NCI-H2196 (cell line): ENCODE measurements around the gene PRR23E.
A peak's percentile ranks its signal among the peaks of the same experiment; 100 is the strongest.

Source experiments
- DNase-seq: peaks from one replicate; lab custom pipeline; 2025; ENCODE audit not compliant: unreplicated experiment; lab: John Stamatoyannopoulos, UW

PRR23E gene, protein sequence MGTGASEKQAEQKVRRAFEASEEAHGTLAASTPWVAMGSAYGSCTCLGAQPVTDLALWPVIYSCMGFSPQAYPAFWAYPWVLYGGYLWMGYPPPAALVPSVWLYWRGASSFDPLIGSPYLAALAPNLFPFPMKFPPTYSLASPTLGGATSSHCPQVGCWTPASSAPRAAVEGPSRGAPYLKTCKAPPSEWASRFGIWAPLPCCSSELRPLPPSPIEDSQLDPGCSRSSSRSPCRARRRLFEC

DNA sequence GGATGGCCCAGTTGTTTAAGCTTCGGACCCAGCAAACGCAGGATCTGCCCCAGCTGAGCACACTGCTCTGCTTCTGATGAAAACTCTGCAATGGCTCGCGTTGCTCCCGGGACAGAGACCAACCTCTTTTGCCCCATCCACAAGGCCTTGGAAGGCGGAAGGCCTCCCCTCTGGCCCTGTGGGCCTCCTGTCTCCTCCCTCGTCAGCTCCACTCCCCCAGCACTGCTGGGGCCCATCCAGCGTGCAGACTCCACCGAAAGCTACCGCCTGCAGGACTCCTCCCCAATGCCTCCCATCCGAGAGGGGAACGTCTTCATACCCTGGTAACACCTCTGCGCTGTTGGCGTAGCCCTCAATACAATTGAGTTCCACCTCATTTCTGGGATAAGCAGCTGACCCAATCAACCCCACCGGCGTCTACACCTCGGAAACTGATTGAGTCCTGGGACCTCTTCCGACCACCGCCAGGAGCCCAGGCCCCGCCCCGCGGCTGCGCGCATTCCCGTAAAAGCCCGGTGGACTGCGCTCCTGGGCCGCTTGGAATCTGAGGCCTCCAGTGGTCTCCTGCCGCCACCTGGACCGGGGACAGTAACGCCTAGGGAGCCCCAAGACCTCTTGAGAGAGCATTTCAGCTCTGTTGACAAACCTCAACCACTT, at the start of gene PRR23E:
TSS of gene PRR23E (plus strand) at position 556 of the 657 bp plus-strand sequence. CDS start 3,555 bp downstream, outside the sequence.
- no peak for DNase-seq

DNA sequence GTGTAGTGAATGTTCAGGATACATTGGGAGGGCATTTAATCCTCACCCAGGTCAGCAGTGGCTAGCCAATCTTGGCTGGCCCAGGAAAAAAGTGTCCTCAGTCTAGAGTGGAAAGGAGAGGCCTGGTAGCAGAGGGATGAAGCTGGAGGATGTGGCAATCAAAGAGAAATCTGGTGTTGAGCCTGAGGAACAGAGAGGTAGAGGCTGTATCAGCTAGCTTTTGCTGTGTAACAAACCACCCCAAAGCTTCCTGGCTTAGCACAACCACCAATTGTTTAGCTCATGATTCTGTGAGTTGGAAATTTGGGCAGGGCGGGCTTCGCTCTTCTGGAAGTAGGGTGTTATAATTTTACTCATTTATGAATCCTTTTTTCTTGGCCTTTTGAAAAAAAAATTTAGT, 49.8 kb upstream of the PRR23E start:
- DNase-seq, result no peak

DNA sequence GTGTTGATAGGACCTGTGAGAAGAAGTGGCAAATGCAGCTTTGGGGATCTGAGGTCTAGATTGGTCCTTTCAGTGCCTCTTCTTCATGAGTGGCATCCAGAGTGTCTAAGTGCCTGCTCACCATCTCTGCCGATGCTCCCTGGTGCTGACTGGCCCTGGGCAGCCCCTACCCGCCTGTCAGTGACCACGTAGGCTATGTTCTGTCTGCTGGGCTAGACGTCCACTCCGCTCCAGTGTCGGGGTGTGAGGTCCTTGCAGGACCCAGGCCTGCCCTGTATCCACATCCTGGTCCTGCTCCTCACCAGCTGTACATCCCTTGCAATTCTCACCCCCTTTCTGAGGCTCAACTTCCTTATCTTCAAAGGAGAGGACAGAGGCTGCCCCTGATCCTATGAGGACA, 48.3 kb upstream of the PRR23E start:
- DNase-seq, result no peak

DNA sequence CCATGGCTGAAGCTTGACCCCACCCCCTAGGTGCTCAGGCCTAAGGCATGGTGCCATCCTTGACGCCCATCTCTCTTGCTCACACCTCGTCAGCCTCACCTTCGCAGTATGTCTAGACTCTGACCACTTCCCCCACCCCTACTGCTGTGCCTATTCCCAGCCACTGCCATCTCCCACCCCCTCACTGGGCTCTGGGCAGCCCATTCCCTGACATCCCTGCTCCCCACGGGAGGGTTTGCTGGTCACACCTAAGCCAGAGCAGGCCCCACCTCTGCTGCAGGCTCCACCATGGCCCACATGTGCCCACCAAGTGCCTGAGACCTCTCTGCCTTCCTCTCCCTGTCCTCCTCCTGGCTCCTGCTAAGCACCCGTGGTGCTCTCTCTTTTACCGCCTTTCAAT, 47.7 kb upstream of the PRR23E start:
- DNase-seq, result no peak

DNA sequence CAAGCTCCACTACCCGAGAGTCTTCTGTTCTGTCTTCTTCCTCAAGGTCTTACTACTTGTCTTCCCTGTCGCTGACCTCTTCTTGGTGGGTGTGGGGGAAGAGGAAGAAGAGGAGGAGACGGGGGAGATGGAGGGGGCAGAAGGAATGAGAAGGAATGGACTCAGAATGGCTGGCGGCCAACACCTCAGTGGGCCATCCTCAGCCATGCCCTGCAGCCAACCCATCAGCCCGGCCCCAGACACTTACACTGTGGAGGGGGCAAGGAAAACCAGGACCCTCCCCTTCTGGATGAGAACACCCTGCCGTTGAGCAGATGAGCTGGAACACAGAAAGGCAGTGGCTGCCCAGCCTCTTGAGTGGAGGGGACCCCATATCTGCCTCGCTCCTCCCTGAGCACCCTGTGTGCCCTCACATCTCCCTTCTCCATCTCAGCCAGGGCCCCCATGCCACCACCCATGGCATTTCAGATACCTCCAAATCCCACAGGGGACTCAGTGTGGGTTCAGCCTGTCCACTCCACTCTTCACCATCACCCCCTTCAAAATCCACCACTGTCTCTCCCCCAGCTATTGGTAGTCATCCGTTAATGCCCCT, 45.5 kb upstream of the PRR23E start:
- no peak for DNase-seq

DNA sequence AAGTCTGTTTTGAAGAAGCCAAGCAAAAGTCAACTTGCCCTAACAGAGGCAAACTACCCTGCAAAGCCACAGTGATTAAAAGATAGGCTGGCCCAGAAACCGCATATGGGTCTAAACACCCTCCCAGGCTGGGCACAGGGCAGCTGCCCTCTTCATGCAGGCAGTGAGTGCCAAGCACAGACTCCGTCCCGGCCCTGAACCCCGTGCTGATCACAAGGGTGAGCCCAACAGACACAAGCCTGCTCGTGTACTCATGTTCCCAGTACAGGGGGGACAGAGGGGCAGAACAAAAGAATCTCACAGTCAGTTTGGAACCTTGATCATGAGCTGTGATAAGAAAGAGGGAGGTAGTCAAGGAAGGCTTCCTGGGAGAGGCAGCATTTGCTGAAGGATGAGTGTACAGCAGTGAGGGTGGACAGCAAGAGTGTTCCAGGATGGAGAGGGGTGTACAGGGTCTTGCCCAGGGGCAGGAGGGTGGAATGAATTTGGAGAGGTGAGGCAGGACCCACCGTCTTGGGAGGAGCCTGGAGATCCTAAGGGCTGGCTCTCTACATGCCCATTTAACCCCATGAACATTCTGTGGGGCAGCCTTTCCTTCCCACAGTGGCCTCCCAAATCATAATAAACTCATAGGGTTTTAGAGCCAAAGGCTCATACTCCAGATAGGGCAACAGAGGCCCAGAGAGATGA, 43.2 kb upstream of the PRR23E start:
- DNase-seq, result no peak

DNA sequence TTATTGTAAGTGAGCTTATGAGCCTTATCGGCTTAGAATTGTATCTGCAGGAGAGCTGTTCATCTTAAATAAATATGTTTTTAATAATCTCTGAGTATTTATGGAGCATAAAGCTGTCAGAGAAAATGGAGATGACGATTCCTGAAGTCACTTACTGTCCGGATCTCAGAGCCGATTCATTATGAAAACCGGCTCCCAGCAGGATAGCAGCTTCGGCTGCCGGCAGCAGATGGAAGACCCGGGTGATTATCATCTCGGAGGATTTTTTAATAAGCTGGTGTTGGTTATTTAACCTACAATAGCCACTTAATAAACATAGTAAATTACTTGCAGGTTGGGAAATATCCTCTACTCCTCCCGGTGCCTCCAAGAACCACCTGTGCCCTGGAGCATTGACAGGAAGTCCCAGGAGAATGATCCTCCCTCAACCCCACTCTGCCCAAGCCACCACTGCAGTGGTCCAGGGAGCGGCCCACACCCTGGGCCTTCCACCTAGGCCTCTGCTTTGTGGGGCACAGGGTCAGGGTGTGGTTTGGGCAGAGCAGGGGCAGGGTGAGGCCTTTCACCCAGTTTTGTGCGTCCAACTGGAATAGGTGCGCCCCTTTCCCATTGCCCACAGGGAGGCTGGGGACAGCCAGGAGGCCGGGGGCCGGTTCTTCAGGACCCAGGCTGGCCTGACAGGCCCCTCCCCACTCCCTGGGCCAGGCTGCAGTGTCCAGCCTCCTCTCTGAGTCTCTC, 42.2 kb upstream of the PRR23E start:
- no peak for DNase-seq

DNA sequence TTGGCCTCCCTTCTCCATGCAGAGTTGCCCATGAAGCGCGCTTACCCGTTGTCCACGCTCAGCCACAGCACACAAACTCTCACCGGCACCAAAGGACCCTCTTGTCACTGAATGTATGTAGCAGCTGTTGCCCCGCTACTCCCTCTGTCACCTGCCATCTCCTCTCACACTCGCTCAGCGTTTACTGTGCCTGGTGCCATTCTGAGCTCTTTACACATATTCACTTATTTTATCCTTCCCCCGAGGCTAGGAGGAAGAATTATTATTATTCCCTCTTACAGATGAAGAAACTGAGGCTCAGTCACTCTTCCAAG, 41.7 kb upstream of the PRR23E start:
- DNase-seq, result no peak

DNA sequence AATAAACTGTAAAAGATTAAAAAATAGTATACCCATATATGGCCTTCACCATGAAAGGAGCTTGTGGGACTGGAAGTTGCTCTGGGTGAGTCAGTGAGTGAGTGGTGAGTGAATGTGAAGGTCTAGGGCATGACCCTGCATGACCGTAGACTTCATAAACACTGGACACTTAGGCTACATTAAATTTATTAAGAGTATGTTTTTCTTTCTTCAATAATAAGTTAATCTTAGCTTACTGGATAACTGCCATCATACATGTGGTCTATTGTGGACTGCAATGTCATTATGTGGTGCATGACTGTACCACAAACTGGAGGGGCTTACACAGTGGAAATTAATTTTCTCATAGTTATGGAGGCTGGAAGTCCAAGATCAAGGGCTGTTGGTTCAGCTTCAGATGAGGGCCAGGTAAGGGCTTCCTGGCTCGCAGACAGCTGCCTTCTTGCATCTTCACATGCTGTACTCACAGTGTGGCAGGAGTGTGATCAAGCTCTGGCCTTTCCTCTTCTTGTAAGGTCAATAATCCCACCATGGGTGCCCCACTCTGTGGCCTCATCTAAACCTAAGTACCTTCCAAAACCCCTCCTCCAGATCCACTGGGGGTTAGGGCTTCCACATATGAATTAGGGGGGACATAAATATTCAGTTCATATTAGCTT, 40.8 kb upstream of the PRR23E start:
- DNase-seq, result no peak

DNA sequence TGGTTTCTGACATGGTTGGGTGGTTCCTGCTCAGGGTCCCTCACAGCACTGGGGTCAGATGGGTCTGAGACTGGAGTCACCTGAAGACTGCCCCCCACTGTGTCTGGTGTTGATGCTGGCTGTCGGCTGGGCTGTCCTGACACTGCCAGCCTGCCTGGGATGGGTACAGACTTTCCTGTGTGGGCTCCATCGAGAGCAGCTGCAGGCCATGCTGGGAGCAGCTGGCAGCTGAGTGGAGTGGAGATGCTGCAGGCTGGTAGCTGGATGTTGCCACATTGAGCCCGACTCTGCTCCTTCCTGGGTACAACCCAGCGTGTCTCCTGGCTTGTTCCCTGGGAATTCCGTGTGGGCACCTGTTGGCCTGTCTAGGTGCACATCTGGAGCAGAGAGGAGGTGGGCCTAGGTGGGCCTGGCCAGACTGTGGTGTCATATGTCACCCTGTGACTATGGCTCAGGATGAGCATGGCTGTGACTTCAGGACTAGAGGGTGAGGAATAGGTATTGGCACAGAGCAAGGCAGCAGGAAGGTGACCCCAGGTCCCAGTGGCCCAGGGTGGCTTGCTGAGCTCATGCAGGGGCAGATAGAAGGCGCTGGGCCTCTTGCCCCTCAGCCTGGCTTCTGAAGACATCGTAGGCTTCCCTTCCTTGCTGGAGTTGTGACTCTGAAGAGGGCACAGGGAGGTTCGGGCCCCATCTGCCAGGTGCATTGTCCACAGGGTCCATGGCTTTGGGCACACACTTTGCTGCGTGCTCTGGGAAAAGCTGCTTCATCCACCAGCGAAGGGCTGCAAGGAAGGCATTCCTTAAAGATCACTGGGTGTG, 40.0 kb upstream of the PRR23E start:
- peak; percentile 33 for DNase-seq

DNA sequence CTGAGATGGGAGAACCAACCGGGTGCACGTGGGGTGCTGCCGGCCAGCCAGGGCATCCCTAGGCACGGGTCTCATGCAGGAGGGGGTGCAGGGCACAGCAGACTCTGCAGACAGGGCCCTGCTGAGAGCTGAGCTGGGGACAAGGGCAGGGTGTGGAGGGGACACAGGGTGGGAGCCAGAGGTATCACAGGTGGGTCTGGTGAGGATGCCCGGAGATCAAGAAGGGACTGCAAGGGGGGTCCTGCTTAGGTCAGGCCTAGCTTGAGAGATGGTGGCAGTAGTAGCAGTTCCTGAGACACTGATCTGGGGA, 39.5 kb upstream of the PRR23E start:
- DNase-seq, result no peak

DNA sequence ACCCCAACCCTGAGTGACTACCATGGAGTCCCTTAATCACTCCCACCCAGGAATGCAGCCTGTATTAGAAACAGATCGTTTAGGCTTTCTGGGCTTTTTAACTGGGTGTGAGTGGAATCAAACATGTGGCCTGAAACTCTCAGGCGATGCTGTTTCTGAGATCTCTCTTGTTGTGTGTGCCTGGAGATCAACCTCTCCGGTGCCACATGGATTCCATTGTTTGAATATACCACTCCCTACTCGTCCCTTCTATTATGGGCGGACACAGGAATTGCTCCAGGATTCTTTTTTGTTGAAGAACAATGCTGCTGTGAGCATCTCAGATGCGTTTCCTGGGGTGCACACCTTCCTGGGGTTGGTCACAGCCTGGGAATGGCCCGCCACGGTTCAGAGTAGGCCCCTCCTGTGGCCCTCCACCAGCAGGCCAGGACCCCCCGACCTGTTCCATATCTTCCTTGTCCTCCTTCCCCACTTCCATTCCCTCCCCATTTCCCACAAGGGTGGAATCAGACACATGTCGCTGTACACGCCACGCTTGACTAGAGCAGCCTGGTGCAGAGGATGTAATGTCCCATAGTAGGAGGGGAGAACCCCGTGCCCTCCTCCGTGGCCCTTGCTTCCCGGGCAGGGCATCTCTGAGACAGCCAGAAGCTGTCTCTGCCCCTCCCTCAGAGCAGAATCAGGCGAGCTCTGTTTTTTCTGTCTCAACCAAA, 36.4 kb upstream of the PRR23E start:
- DNase-seq, result no peak

DNA sequence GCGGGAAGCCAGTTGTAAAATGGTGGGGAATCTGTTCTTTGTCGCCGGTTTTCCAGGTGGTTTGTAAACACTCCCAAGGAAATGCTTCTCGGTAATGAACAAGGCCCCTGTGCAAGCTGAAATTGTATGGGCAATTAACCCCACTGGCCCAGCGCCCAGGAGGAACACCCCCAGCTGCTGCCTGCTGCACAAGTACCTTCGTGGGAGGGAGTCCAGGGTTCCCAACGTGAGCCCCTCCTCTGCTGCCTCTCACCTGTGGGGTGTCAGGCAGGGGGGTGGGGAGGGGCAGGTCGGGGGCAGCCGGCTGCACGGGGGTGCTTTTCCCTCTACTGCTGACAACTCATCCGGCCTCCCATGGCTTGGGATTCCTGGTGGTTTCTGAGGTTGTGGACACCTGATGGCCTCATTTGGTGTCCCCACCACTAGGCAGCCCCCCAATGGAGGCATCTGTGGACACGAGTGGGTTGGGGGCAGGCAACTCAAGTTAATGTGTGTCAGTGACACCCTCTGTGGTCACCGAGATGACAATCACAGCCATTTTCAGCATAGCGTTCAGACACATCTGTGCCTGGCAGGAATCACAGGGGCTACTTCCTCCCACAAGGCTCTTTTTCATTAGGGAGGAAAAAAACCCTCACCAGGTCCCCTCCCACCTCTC, 35.6 kb upstream of the PRR23E start:
- peak; percentile 77 for DNase-seq

DNA sequence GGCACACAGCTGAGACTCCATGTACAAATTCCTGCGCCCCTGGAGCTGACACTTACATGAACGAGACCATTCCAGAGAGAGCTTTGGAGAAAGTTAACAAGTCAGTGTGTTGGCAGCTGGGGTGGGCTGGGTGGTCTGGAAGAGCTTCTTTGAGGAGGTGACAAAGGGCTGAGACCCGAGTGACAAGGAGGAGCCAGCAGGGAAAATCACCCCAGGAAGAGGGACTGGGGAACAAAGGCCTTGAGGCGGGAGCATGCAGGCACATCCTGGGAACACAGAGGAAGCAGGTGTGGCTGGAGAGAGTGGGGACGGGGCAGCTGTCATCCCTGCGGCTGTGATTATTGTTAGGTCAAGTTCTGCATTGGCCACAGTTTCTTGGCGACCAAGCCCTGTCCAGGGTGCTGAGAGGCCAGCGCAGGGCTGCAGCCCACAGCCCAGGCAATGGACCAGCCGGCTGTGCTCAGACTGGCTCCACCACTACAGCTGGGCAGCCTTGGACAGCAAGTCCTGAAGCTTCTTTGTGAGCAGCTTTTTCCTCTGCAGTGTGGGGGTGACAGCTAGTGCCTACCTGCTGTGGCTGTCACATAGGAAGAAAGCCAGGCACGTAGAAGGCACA, 34.2 kb upstream of the PRR23E start:
- DNase-seq, result peak; percentile 66

DNA sequence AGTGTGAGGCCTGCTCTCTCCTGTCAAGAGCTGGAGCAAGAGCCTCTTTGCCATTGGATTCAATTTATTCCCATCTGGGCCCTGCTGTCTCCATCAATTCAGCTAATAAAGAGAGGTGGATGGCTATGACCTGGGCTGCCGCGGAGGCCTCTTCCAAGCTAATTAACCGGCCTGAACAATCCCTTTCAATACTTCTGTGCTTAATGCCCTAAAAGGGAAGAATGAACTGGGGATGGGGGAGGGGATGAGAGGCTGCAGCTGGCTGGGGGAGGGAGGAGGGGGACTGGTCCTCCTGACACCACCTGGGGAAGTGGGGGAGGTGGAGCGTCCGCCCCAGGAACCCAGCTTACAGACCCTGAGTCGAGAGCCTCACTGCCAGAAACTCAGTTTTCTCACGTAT, 33.4 kb upstream of the PRR23E start:
- DNase-seq, result peak; percentile 71

DNA sequence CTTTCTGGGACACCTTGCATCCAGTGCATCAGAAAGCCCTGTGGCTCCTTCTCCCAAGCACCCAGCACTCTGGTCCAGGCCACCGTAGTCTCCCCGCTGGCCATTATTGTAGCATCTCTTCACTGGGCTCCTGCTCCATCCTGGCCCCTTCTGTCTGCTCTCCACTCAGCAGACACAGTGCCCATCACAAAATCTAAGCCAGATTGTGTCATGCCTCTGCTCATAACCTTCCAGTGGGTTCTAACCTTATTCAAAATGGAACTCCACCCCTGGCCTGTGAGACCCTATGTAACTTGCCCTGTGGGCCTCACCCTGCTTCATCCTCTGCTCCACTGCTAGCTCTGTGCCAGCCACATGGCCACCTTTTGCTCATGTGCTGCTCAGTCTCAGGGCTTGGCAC, 31.7 kb upstream of the PRR23E start:
- DNase-seq, result no peak

DNA sequence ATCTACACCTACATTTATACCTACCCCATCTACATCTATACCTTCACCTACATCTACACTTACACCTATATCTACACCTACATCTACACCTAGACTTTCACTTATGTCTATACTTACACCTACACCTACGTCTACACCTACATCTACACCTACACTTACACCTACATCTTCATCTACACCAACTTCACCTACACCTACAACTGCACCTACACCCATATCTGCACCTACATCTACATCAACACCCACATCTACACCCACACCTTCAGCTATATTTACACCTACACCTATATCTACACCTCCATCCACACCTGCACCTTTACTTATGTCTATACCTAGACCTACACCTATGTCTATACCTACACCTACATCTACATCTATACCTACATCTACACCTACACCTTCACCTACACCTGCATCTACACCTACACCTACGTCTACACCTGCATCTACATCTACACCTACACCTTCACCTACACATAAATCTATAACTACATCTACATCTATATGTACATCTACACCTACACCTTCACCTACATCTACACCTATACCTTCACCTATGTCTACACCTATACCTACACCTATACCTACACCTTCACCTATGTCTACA, 30.9 kb upstream of the PRR23E start:
- DNase-seq, result no peak

DNA sequence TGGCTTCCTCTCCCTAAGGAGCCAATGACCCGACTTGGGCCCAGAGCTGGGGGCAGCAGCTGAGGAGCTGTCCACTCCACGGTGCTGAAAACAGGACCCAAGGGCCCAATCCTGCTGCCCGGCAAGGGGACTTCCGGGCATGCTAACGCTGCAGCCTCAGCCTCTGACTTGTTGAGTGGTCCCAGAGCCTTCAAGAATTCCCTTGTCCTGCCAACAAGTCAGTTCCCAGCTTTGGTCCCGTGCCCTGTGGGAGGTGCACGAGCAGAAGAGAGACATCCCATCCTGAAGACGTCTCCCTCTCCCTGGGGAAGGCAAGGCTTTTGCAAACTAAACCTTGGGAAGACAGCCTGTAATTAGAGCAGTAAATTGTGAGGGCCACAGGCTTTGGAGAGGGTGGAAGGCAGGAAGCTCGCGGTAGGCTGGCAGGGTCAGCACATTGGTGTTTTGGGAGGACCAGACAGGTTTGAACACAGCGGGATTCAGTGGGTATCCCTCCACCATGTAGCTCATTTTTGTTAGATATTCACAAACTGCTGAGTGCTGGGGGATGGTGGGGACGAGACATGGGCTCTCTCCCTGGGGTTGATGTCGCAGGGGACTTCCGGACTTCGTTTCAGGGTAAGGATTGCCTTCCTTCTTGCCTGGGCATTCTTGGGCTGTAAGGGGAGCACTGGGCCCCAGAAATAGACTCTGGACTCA, 29.8 kb upstream of the PRR23E start:
- no peak for DNase-seq
